HG03439 (cell line): ENCODE results near the gene PPP2CA.
"Not testable (repeated sequence)": the region's sequence is repeated elsewhere in the genome, so short reads cannot be mapped to it uniquely, and the experiment has no call there.

Experiments used
- ATAC-seq: cut with Tn5 transposase; IDR thresholded peaks from one replicate; pipeline ENCODE4 v1.9.1; 2021; ENCODE audit warnings: mild to moderate bottlenecking, moderate library complexity; ENCODE audit not compliant: unreplicated experiment

PPP2CA gene

DNA sequence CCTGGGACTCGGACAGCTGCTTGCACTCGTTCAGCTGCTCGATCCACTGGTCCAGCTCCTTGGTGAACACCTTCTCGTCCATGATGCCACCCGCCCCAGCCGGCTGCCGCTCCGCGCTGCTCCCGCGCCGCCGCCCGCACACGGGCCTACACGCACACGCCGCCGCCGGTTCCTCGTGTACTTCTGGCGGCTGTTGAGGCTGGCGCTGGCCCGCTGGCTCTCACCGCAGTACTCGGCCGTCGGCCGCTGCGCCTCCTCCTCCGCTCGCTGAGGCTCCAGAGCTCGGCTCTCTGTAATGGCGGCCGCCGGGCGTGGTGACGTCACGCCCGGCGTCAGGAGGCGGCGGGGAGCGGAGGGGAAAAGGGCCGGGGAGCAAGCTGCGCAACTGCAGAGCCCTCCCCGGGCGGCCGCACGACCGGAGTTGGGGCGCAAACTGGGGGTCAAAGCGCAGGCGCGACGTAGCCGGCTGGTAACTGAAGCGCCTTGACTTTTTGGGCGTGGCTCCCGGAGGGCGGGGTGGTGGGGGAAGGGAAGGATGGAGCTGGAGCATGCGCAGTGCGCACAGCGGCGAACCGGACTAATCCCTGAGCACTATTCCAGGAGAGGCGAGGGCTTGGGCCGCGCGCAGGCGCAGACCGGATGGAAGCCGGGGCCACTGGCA lies at the start of gene PPP2CA:
PPP2CA (minus strand) TSS at position 294 of the 661 bp plus-strand sequence; CDS start at position 82, 212 bp downstream.
- ATAC-seq = peak; percentile 76

DNA sequence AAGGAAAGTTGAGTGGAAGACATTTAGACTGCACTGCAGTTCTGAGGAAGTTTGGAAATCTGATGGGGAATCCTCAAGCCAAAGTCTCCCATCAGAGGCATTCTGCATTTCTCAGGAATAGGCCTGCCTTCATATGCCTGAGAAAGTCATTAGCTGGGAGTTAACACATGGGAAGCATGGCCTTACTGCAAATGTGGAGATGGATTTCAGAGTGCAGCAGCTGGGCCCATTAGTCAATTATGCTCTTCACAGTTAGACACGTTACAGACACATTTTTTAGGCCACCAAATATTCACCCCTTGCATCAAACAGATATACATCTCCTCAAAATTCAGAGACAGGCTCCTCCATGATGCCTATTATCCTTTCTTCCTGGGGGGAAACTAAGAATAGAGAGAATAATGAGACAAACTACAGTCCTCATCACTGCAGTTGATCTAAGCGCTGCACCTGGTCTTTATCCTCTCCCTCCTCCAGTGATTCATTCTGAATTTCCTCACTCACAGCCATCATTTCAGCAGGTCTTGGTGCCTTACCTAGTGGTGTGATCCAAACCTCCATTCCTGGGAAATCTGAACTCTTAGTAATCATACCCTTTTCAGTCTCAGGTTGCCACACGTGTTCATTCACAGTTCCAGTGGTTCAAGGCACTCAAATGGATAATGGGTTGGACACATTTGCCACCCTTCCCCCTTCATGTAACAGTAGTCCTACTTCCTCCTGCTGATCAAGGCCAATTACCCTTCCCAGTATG lies 47.9 kb upstream of the PPP2CA start:
- ATAC-seq = no peak

DNA sequence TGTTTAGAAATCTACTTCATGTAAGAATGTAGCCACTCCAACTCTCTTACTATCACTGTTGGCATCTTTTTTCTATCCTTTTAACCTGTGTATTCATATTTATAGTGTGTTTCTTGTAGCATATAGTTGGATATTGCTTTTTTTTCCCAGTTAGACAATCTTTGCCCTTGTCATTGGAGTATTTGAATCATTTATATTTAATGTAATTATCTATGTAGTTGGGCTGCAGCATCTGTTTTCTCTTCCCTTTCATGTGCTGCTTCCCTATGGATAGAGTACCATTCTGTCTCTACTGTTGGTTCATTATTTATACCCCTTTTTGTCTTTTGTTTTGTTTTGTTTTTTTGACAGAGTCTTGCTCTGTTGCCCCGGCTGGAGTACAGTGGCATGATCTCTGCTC lies 45.2 kb upstream of the PPP2CA start:
- no peak for ATAC-seq

DNA sequence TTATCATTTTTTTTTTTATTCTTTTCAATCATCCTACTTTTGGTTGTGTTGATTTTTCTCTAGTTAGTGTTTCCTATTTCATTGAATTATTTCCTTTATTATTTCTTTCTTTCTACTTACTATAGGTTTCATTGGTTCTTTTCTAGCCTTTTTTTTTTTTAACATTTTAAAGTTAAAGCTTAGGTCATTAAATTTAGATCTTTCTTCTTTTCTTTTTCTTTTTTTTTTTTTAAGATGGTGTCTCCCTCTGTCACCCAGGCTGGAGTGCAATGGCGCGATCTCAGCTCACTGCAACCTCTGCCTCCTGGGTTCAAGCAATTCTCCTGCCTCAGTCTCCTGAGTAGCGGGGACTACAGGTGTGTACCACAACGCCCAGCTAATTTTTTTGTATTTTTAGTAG lies 43.0 kb upstream of the PPP2CA start:
- no peak for ATAC-seq

DNA sequence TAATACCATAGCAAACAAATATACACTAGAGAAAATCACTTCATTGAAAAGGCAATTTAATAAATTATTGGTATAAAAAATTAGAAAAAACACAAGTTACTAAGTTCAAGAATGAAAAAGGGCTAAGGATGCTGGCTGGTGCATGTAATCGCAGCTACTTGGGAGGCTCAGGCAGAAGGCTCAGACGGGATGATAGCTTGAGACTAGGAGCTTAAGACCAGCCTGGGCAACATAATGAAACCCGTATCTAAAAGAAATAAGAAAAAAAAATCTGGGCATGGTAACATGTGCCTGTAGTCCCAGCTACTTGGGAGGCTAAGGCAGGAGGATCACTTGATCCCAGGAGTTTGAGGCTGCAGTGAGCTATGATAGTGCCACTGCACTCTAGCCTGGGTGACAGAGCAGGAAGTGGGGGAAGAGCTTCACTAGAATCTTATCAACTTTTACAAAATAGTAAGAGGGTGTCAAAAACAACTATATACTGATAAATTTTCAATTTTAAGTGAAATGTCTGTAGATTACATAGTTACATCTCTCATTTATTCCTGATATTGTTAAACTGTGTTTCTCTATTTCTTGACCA lies 42.2 kb upstream of the PPP2CA start:
- no peak for ATAC-seq

DNA sequence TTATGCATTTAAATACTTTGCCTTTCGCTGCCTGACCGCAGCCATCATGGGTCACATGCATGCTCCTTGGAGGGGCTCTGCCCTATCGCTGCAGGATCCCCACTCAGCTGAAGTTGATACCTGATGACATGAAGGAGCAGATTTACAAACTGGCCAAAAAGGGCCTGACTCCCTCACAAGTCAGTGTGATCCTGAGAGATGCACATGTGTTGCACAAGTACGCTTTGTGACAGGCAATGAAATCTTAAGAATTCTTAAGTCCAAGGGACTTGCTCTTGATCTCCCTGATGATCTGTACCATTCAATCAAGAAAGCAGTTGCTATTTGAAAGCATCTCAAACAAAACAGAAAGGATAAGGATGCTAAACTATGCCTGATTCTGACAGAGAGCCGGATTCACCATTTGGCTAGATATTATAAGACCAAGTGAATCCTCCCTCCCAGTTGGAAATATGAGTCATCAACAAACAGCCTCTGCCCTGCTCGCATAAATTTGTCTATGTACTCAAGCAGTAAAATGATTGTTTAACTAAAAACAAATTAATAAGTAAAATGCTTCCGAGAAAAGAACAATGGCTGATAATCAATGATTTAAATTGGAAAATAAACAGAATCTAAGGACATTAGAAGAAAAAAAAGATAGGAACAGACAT lies 41.6 kb upstream of the PPP2CA start:
- no peak for ATAC-seq

DNA sequence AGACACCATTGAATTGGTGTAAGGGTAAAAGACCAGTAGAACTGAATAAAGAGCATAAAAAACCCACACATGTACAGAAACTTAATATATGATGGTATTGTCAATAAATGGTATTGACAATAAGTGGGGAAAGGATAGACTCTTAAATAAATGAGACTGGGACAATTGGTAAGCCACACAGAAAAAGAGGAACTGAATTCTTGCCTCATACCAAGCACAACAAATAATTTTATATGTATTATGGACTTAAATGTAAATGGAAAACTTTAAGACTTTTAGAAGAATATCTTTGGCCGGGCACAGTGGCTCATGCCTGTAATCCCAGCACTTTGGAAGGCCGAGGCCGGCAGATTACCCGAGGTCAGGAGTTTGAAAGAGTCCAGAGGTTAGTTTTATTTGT lies 37.9 kb upstream of the PPP2CA start:
- ATAC-seq = no peak

DNA sequence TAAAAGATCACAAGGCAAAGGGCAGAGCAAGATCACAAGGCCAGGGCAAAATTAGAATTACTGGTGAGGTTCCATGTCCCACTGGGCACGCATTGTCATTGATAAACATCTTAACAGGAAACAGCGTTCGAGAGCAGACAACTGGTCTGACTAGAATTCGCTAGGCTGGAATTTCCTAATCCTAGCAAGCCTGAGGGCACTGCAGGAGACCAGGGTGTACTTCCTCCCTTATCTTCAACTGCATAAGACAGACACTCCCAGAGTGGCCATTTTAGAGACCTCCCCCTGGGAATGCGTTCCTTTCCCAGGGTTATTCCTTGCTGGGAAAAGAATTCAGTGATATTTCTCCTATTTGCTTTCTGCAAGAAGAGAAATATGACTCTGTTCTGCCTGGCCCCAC lies 36.8 kb upstream of the PPP2CA start:
- ATAC-seq = not testable (repeated sequence)

DNA sequence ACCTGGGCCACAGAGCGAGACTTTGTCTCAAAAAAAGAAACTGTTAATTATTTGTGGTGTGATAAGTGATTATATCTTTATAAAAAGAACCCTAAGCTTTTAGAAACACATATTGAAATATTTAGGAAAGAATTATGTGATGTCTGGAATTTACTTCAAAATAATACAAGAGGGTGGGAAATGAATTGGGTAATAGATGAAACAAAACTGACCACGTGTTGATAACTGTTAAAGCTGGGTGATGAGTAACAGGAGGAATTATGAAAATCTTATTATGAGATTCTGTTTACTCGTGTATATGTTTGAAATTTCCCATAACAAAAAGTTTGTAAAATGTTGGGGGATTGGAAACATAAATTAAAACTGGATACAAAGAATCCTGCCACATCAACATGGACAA lies 33.0 kb upstream of the PPP2CA start:
- no peak for ATAC-seq

DNA sequence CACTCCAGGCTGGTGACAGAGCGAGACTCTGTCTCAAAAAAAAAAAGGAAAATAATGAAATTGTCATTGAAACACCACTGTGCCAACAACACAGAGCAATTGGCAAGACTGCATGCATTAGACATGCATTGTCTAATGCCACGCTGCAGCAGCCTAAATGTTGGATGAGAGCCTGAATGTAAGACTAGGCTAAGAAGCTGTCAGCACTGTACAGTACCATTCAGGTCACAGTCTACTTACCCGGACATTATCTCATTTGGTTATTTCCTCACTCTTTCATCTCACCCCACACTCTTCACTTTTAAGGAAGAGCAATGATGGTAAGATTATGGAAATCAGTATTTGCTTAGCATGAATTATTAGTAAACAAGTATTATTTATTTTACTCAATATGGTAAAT lies 31.3 kb upstream of the PPP2CA start:
- ATAC-seq = no peak

DNA sequence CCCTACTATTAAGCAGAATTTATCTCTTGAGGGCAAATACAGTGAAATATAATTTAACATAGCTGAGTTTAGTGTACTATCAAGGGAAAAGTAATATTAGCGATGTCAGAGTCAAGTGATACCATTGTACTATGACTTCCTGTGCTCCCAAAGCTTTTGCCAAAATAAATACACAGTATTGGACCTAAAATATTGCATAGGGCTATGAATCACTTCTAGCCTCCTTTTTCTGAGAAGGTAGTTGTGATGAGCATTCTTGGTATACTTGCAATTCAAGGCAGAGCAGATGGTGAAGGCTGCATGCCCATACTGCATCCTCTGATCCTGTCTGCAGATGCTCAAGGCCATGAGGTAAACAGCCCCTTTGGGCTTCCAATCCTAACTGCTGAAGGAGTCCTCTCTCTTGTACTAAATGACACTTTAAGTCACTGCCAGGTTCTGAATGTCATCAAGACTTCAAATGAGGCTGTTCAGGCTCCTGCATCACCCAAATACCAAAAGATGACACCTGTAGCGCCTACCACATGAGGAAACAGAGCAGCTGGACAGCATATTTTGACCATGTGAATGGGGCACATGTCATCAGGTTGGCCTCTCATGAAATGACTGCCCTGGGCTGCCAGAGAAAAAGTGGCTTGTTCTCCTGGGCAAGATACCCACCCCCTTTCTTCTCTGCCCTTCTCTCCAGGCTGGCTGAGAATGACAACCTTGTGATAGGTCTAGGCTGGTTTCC lies 29.7 kb upstream of the PPP2CA start:
- no peak for ATAC-seq

DNA sequence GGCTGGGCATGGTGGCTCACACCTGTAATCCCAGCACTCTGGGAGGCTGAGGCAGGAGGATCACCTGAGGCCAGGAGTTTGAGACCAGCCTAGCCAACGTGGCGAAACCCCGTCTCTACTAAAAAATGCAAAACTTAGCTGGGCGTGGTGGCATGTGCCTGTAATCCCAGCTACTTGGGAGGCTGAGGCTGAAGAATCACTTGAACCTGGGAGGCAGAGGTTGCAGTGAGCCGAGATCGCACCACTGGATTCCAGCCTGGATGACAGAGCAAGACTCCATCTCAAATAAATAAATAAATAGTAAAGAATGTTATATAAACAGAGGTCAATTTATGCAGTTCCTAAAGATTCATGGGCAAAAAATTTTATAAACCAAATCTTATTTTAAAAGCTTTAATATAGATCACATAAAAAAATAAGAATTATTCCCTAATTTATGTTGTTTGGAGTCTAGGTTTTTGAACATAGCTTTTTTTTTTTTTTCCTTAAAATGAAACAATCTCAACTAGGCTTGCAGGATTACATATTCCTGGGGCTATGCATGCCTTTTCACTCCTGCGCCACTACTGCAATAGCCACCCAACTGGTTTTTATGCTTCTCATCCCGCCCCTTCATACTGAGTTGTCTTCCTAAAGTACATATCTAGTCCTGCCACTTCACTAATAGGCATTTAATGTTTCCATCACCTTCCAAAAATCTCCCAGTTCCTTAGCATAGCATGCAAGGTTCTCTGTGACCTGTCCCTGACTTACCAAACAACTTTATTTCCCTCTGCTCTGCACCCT lies 27.7 kb upstream of the PPP2CA start:
- ATAC-seq = not testable (repeated sequence)

DNA sequence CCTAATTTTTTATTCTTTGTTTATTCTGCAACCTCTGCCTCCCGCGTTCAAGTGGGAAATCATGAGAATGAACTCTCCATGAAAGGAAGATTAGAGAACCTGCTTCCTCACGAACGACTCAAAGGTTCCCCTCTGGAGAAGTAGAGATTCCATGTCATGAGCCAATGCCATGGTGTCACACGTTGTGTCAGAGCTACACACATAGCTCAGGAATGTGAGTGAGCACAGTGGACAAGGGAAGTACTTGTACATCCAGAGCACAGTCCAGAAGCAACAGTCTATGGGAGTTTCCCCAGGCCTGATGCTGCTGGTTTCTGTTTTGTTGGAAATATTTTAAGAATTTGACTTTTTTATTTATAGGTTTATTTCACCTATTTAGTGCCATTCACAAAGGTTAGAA lies 26.8 kb upstream of the PPP2CA start:
- no peak for ATAC-seq

DNA sequence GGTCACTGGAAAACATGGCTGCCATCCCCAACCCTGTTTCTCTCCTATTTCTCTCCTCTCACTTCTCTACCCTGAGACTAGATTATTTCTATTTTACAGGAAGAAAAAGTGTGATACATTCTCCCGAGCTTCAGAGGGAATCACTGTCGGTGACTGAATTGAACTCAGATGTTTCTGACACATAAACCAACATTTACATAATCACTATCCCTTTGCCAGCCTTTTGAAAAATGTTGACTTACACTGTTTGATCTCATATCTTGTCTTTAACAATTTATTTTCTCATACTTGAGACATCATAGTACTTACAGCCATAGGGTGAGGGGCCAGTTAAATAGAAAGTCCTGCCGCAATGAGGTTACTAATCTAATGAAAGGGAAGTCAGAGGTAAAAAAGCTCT lies 25.1 kb upstream of the PPP2CA start:
- no peak for ATAC-seq

DNA sequence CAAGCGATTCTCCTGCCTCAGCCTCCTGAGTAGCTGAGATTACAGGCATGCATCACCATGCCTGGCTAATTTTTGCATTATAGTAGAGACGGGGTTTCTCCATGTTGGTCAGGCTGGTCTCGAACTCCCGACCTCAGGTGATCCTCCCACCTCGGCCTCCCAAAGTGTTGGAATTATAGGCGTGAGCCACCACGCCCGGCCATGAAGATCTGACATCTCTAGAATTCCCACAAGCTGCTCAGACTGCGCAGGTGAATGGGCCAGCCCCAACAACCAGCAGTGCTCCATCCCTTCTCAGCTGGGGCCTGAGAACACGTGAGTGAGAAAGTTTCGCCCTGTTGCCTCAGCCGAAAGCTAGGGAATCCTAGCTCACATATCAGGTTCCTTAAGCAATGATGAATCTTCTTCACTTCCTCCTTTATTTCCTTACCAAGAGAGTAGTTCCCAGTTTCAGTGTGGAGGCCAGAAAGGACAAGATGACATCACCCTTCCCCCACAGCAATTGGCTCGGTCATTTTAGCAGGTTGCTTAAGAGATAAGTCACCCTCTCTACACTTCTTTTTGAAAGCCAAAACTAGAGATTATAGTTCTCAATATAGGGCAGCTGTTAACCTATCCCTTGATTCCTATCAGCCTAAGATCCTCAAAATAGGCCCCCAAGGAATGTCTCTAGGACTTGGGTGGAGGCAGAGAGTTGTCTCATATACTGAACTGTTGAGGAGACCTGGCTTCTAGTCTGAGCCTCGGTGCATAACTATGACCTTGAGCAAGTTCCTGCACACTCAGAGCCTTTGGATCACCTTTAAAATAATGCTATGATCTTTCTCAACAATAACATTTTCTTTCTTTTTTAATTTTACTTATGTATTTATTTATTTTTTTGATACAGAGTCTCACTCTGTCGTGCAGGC lies 23.9 kb upstream of the PPP2CA start:
- no peak for ATAC-seq

DNA sequence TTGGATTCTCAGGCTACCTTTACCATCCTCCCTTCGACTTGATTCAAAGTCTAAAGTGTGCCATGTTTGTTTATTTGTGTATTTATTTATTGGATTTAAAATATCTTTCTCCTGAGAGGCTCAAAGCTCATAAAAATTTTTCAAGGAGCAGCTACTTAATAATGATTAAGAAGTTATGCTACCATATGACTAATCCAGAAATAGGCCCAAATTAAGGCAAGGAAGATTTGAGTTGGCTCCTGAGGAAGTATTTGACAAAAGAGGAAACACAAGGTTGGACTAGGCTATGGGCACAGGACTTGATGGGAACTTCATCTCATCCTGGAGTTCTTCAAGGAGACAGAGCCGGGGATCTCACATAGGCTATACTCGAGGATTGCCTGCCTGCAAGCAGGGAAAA lies 22.4 kb upstream of the PPP2CA start:
- no peak for ATAC-seq

DNA sequence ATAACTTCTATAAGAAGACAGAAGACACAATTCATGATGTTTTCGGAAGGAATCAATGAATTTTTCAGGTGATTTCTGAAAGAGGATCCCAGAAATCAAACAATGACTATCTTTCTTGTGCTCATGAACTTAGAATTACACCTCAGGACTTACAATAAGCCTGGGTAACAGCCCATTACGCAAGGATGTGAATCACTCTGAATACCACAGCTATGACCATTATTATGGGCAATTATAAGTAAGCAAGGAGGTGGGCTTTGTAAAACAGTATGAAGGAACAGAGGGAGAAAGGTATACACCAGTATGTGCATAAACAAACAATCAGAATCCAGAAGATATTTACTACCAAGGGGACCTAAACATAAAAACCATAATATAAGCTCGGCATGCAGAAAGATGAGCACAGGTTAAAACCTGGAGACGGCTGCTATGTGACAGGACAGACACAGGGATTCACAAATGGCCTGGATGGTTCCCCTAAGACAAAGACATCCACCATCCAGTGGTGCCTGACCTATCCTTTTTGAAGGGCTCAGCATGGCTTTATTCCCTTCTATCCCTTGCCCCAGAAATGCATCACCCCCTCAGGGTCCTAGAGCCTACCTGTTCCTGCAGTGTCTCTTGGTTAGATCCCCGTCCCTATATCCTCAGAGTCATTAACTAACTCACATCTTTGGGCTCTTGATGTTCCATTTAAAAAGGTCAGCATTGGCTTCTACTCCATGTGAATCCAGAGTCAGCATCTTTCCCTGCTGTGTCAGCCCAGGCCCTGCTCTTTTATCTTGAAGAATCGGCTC lies 21.8 kb upstream of the PPP2CA start:
- no peak for ATAC-seq

DNA sequence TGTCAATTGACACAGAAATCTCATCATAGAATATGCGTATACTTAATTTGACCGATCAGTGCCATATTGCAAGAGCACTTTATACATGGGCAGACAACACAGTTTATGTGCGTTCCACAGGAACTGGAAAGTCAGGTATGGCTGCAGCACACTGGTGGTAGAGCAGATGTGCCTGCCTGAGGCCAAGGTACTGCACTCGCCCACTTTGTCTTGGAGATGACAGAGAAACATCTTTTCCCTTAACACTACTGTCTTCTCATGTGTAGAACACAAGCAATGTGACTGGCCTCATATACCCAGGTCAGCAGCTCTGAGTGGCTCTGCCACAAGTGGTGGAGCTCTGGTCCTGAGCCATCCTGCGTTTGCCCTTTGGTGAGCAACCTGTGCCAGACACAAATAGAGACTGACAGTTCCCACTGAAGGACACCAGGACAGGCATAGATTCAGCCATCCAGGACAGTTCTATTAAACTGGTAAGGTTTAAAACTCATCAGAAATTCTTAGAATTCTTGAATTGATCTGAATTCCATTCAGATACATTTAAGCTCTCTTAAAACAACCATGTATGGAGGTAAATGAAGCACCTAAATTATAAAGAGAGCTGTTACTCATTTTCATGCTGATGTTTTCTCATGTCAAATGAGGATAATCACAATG lies 21.0 kb upstream of the PPP2CA start:
- no peak for ATAC-seq
